T-cell (primary cell): ENCODE data around the gene ZFYVE1. TPM values are rescaled to one million over a fixed set of nuclear protein-coding genes. Genes with fewer than 3 reads are reported as not detected.
"Not testable (repeated sequence)": the region's sequence is repeated elsewhere in the genome, so short reads cannot be mapped to it uniquely, and the experiment has no call there.

Experiments used
- ATAC-seq, 4 experiments: fragments of 200-7000 bp in 3 of 4; fragments of 150-1000 bp in 1 of 4; cut with Tn5 transposase; replicated peaks in 1 of 4; 1 replicate in 3 of 4; 2 replicates in 1 of 4; pipeline ENCODE4 v1.10.0; 2021; ENCODE audit warnings: moderate library complexity in 3 of 4, mild to moderate bottlenecking in 2 of 4, moderate number of reproducible peaks in 1 of 4
- CTCF ChIA-PET, 2 donors: fragments of 300-600 bp; sonication (Branson Sonifier 250); formaldehyde crosslinking; loops; one replicate each; lab custom pipeline; 2022; ENCODE audit warnings: antibody characterized with exemption in 2 of 2; lab: Charles Lee
- POLR2A ChIA-PET, 2 donors: fragments of 300-600 bp; sonication (Branson Sonifier 250); formaldehyde crosslinking; loops; one replicate each; lab custom pipeline; 2022; ENCODE audit warnings: antibody characterized with exemption in 2 of 2; lab: Charles Lee
- DNase-seq, 35 experiments: peaks; one replicate each; pipeline versions ENCODE4 v3.0.0 to v3.0.0-alpha.2; 2013 to 2023
- H3K27ac ChIP-seq: one replicate; pipeline ENCODE4 v1.5.1; 2013; ENCODE audit warnings: low read length
- H3K27me3 ChIP-seq, 2 experiments: replicated peaks in 1 of 2; 1 replicate in 1 of 2; 2 replicates in 1 of 2; pipeline versions ENCODE4 v1.6.1 to v1.7.0; 2013; ENCODE audit warnings: low read length in 1 of 2, mixed read lengths in 1 of 2; ENCODE audit not compliant: control insufficient read depth in 2 of 2, insufficient read depth in 2 of 2; ENCODE audit errors: extremely low read depth in 1 of 2
- H3K36me3 ChIP-seq, 2 donors: 1 replicate in 1 of 2; 2 replicates in 1 of 2; pipeline versions ENCODE4 v1.6.1 to v1.7.0; 2013; ENCODE audit warnings: low read length in 1 of 2; ENCODE audit not compliant: control insufficient read depth in 2 of 2, insufficient read depth in 1 of 2; ENCODE audit errors: extremely low read depth in 1 of 2
- H3K4me1 ChIP-seq, 2 experiments: 1 replicate in 1 of 2; 2 replicates in 1 of 2; pipeline versions ENCODE4 v1.6.1 to v1.7.0; 2013; ENCODE audit warnings: low read length in 2 of 2, mixed read lengths in 1 of 2; ENCODE audit not compliant: insufficient read depth in 2 of 2, control insufficient read depth in 1 of 2; ENCODE audit errors: extremely low read depth in 1 of 2
- H3K4me3 ChIP-seq, 2 donors: 1 replicate in 1 of 2; 2 replicates in 1 of 2; pipeline versions ENCODE4 v1.5.1 to v1.7.0; 2013; ENCODE audit warnings: mild to moderate bottlenecking in 2 of 2, low read length in 1 of 2, moderate library complexity in 1 of 2; ENCODE audit not compliant: control insufficient read depth in 1 of 2; ENCODE audit errors: extremely low read depth in 1 of 2
- H3K9me3 ChIP-seq: 2 replicates; pipeline ENCODE4 v1.7.0; 2013
- H3K27ac Mint-ChIP-seq, 2 donors: one replicate each; pipeline ENCODE4 v1.8.0; 2020 to 2021; ENCODE audit warnings: mild to moderate bottlenecking in 2 of 2, mixed read lengths in 2 of 2
- H3K27me3 Mint-ChIP-seq, 2 donors: one replicate each; pipeline ENCODE4 v1.8.0; 2021 to 2022; ENCODE audit warnings: mixed read lengths in 2 of 2
- H3K36me3 Mint-ChIP-seq: one replicate; pipeline ENCODE4 v1.8.0; 2021; ENCODE audit warnings: mixed read lengths
- H3K4me1 Mint-ChIP-seq, 3 donors: one replicate each; pipeline ENCODE4 v1.8.0; 2020 to 2022; ENCODE audit warnings: mixed read lengths in 3 of 3, mild to moderate bottlenecking in 1 of 3
- H3K4me3 Mint-ChIP-seq, 3 donors: one replicate each; pipeline ENCODE4 v1.8.0; 2020 to 2022; ENCODE audit warnings: mild to moderate bottlenecking in 3 of 3, mixed read lengths in 3 of 3, moderate library complexity in 3 of 3
- H3K9me3 Mint-ChIP-seq, 3 donors: one replicate each; pipeline ENCODE4 v1.8.0; 2020 to 2022; ENCODE audit warnings: mixed read lengths in 3 of 3
- WGBS: methylation state at CpG from one replicate; pipeline ENCODE4 v1.1.5; 2013; ENCODE audit warnings: missing lambda C conversion rate; ENCODE audit not compliant: insufficient coverage; 5-methylcytosine and 5-hydroxymethylcytosine counted together
- total RNA-seq, 35 experiments: library from RNA in 6 of 35; stranded (reverse) in 6 of 35; fragments of 120-200 nt in 1 of 35; gene quantifications; one replicate each; pipeline versions ENCODE4 v1.2.1 to v1.2.4 and lab custom pipeline; 2013 to 2026

ZFYVE1 gene
- total RNA-seq, 5 donors from 2014 or later (not counting 1 experiment from before 2014, with no cell fraction given), result 15.5 to 20.9 (median 19.4) TPM

DNA sequence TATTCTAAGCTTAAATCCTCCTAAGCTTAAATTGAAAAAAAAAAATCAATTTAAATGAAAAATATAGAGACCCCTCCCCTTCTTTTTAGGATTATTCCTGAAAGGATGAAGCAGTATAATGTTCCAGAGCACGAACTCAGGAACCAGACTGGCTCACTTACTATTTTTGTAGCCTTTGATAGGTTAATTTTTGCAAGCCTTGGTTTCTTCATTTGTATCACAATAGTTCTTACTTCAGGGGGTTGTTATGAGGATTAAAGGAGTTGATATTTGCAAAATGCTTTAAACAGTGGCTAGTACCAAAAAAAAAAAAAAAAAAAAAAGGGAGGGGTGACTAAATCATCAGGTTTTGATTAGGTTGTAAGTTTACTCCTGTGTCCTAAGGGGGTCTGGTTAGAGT, 28.3 kb upstream of the ZFYVE1 start:
- Histone ChIP-seq H3K36me3 (no peaks in the 10 kb centered on the region), H3K9me3 (no peaks in the 10 kb centered on the region), H3K4me1 (peaks cover 10 to 18% of the 10 kb centered on the region in 2 experiments), H3K27me3 (no peaks in the 10 kb centered on the region), H3K27ac (no peak overlapping the region), H3K4me3 (no peak overlapping the region)
- CTCF ChIA-PET, result interaction anchor here in 1 of 2 donors (0.5 to 0.6 kb wide), 2 partner anchors 733 to 1554 kb away, joined by 3 read pairs; no protein-coding TSS in a partner anchor
- Mint-ChIP-seq H3K27me3 (no peaks in the 10 kb centered on the region), H3K36me3 (peaks cover 2% of the 10 kb centered on the region), H3K9me3 (no peaks in the 10 kb centered on the region), H3K4me1 (peaks cover 9 to 18% (median 16%) of the 10 kb centered on the region in 3 donors), H3K27ac (no peak overlapping the region), H3K4me3 (no peak overlapping the region)
- POLR2A ChIA-PET, result no interaction called here
- DNase-seq (no peak), ATAC-seq (no peak)
- WGBS, result no CpG with 5 or more reads among the region's 1 CpG

DNA sequence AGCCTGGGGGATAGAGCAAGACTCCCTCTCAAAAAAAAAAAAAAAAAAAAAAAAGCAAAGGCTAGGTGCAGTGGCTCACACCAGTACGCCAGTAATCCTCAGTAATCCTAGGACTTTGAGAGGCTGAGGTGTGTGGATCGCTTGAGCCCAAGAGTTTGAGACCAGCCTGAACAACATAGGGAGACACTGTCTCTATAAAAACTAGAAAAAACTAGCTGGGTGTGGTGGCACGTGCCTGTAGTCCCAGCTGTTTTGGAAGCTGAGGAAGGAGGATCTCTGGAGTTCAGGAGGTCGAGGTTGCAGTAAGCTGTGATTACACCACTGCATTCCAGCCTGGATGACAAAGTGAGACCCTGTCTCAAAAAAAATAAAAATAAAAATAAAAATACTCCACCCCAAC, 22.5 kb upstream of the ZFYVE1 start:
- Mint-ChIP-seq H3K27me3 (no peaks in the 10 kb centered on the region), H3K4me3 (no peak overlapping the region), H3K4me1 (no peaks in the 10 kb centered on the region), H3K9me3 (no peaks in the 10 kb centered on the region), H3K27ac (no peak overlapping the region), H3K36me3 (no peaks in the 10 kb centered on the region)
- no CpG with 5 or more reads among the region's 4 CpGs for WGBS
- POLR2A ChIA-PET, result interaction anchor here in 1 of 2 donors (0.6 kb wide), 1 partner anchor 1626 kb away, joined by 5 read pairs; no protein-coding TSS in a partner anchor
- Histone ChIP-seq H3K36me3 (no peaks in the 10 kb centered on the region), H3K9me3 (no peaks in the 10 kb centered on the region), H3K27ac (no peak overlapping the region), H3K4me1 (no peaks in the 10 kb centered on the region), H3K27me3 (peaks cover 0 to 4% of the 10 kb centered on the region in 2 experiments), H3K4me3 (no peak overlapping the region)
- CTCF ChIA-PET, result interaction anchor here in 1 of 2 donors (0.7 kb wide), 1 partner anchor 21 kb away, joined by 3 read pairs; no protein-coding TSS in a partner anchor
- ATAC-seq, result no peak
- DNase-seq, result no peak

DNA sequence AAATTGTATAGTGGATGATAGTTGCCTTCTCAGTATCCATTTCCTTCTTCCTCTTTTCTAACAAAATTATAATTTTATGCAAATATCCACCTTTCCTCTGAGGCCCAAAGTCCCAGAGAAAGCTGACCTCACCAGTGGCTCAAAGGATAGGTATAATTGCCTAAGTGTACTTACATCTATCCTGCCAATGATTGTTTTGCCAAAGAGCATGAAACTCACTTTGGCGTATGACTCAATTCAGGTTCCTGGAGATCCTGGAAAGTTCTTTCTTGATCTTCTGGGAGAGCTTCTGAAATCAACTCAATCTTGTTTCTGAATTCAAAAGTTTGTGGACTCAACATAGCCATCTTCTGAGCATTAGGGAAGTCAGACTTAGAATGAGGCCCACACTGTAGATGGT, 20.9 kb upstream of the ZFYVE1 start:
- Histone ChIP-seq H3K4me3 (no peak overlapping the region), H3K9me3 (no peaks in the 10 kb centered on the region), H3K27me3 (peaks cover 0 to 4% of the 10 kb centered on the region in 2 experiments), H3K4me1 (no peaks in the 10 kb centered on the region), H3K27ac (no peak overlapping the region), H3K36me3 (no peaks in the 10 kb centered on the region)
- ATAC-seq (no peak), DNase-seq (no peak)
- Mint-ChIP-seq H3K27me3 (no peaks in the 10 kb centered on the region), H3K27ac (no peak overlapping the region), H3K36me3 (no peaks in the 10 kb centered on the region), H3K4me3 (no peak overlapping the region), H3K9me3 (no peaks in the 10 kb centered on the region), H3K4me1 (no peaks in the 10 kb centered on the region)
- ChIA-PET CTCF (no interaction called here), POLR2A (no interaction called here)
- WGBS, result 89% methylated on average over 1 of the region's 1 CpG

DNA sequence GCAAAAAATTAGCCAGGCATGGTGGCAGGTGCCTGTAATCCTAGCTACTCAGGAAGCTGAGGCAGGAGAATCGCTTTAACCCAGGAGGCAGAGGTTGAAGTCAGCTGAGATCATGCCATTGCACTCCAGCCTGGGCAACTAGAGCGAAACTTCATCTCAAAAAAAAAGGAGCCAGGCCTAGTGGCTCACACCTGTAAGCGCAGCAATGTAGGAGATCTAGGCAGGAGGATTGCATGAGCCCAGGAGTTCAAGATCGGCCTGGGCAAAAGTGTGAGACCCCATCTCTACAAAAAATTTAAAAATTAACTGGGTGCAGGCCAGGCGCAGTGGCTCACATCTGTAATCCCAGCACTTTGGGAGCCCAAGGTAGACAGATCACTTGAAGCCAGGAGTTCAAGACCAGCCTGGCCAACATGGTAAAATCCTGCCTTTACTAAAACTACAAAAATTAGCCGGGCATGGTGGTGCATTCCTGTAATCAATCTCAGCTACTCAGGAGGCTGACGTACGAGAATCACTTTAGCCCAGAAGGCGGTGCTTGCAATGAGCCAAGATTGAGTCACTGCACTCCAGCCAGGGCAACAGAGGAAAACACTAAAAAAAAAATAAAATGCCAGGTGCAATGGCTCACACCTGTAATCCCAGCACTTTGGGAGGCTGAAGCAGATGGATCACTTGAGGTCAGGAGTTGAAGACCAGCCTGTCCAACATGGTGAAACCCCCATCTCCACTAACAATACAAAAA, 10.0 kb upstream of the ZFYVE1 start:
- POLR2A ChIA-PET, H3K27ac ChIP-seq, CTCF ChIA-PET, H3K36me3 ChIP-seq, ATAC-seq, H3K27me3 Mint-ChIP-seq, H3K4me1 ChIP-seq, H3K36me3 Mint-ChIP-seq, H3K4me1 Mint-ChIP-seq, H3K27ac Mint-ChIP-seq, DNase-seq, H3K9me3 Mint-ChIP-seq, H3K9me3 ChIP-seq, H3K4me3 ChIP-seq, H3K27me3 ChIP-seq, H3K4me3 Mint-ChIP-seq: not testable (repeated sequence)
- 97% methylated on average over 7 of the region's 9 CpGs for WGBS

DNA sequence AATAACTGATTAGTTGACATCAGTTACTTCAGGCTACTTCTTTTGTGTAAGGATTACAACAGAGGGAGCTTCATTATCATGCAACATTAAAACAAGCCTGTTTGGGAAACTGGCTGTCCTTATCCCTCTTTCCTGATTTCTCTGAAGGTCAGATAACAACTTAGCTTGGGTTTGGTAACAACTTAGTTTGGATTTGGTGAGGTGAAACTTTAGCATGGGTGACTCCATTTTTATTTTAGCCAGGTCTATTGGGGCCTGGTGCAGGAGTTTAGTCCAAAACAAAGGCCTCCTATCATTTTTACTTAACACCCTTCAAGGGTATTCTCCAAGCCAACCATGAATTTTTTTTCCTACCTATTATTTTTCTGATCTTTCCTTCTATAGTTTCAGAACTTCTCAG, 1.1 kb upstream of the ZFYVE1 start:
- no peak for ATAC-seq
- no peaks in the 10 kb centered on the region for H3K9me3 Mint-ChIP-seq
- Histone ChIP-seq H3K9me3 (no peaks in the 10 kb centered on the region), H3K4me3 (no peak overlapping the region), H3K27me3 (no peaks in the 10 kb centered on the region), H3K4me1 (peaks cover 4 to 19% of the 10 kb centered on the region in 2 experiments), H3K36me3 (peaks cover 0 to 10% of the 10 kb centered on the region in 2 donors), H3K27ac (no peak overlapping the region)
- CTCF ChIA-PET, result interaction anchor here in 1 of 2 donors (0.6 to 1.3 kb wide), 4 partner anchors 30 to 885 kb away, joined by 3 to 10 read pairs (median 5); partner anchors contain the start of gene RBM25
- no peaks in the 10 kb centered on the region for H3K27me3 Mint-ChIP-seq
- no peak for DNase-seq
- POLR2A ChIA-PET, result interaction anchor here in 1 of 2 donors (0.6 to 1.4 kb wide), 2 partner anchors 31 to 54 kb away, joined by 3 to 15 read pairs; partner anchors contain the start of gene RBM25
- peaks cover 14% of the 10 kb centered on the region for H3K36me3 Mint-ChIP-seq
- peak overlapping the region; percentile 93 to 97 (median 97) for H3K4me3 Mint-ChIP-seq
- H3K4me1 Mint-ChIP-seq, result peaks cover 35 to 36% (median 35%) of the 10 kb centered on the region in 3 donors
- H3K27ac Mint-ChIP-seq, result no peak overlapping the region

DNA sequence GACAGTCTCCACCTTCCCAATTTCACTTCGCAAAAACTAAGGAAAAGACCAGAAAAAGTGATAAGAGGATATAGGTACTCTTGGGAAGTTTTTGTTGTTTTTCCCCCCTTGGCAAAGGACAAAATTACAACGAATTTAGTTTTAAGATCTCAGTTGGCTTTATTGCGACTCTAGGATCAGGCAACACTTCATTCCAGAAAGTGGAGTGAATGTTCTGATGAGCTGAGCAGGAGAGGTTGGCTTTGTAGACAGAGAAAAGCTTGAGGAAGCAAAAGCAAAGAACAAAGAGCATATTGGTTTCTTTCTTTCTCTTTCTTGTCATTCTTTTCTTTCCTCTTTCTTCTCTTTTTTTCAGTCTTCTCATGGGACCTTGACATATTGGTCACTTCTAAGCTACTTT, 640 bp upstream of the ZFYVE1 start:
- CTCF ChIA-PET, result interaction anchor here in 1 of 2 donors (1.1 to 1.3 kb wide), 3 partner anchors 30 to 431 kb away, joined by 3 to 10 read pairs (median 6); partner anchors contain the start of genes NUMB and RBM25
- no CpG with 5 or more reads among the region's 3 CpGs for WGBS
- Histone ChIP-seq H3K4me1 (peaks cover 4 to 19% of the 10 kb centered on the region in 2 experiments), H3K4me3 (peak overlapping the region in 1 of 2 donors; percentile 78), H3K27ac (no peak overlapping the region), H3K9me3 (no peaks in the 10 kb centered on the region), H3K36me3 (peaks cover 0 to 13% of the 10 kb centered on the region in 2 donors), H3K27me3 (no peaks in the 10 kb centered on the region)
- DNase-seq (no peak), ATAC-seq (no peak)
- H3K9me3 Mint-ChIP-seq, result no peaks in the 10 kb centered on the region
- peaks cover 39 to 40% (median 39%) of the 10 kb centered on the region in 3 donors for H3K4me1 Mint-ChIP-seq
- H3K27me3 Mint-ChIP-seq, result no peaks in the 10 kb centered on the region
- POLR2A ChIA-PET, result interaction anchor here (0.6 to 1.4 kb wide), 5 partner anchors 30 to 109 kb away, joined by 3 to 15 read pairs (median 4); partner anchors contain the start of genes PSEN1 (in 2 of the 2) and RBM25 (in 2 of the 2)
- peaks cover 16% of the 10 kb centered on the region for H3K36me3 Mint-ChIP-seq
- H3K27ac Mint-ChIP-seq, result peak overlapping the region; percentile 21 to 89
- H3K4me3 Mint-ChIP-seq, result peak overlapping the region; percentile 93 to 97 (median 97)
